ENCODE measurements around the gene SFXN3.

The SFXN3 gene

DNA sequence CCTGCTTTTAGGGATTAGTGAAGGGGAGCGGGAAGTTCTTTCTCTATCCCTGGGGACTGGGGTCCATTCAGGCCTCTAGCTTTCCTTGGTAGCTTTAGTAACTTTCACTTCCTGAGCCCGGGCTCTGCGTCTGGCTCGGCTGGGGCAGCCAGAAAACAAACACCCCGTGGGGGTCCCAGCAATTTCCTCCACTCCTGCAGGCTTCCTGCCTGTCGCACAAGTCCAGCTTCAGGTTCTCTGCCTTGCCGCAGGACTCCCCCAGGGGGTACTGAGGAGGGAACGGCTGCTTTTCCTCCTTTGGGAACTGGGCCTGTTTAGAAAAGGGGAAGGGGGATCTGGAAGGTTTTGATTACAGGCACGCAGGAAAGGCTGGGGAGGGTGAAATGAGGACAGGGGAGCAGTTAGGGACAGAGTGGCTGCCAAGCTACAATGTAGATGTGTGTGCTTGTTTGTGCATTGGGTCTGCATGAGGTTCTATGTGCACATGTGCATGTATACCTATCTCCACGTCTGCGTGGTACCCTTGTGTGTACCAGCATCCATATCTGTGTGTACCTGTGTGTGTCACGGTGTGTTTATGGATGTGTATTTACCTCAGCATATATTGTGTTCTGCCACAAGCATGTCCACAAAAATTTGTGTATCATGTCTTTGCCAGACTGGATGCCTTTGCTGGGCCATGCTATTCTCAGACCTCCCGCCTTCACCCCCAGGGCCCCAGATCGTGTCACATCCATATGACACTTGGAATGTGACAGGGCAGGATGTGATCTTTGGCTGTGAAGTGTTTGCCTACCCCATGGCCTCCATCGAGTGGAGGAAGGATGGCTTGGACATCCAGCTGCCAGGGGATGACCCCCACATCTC, 32.7 kb downstream of the SFXN3 start:
- H3K4me2 ChIP-seq (ENCODE audit: low read length): no peak overlapping the region
- H3F3A ChIP-seq (ENCODE audit: insufficient read depth, low read length): no peaks in the 10 kb centered on the region
- H3K9me3 ChIP-seq (ENCODE audit: low read length): no peaks in the 10 kb centered on the region
- H3K79me2 ChIP-seq (ENCODE audit: insufficient read depth, low read length): 0 out of 2 replicates have a peak, but pooled peaks cover under 1% of the 10 kb centered on the region
- no peaks in the 10 kb centered on the region for H3K9me2 ChIP-seq (ENCODE audit: low read depth, low read length)
- no peaks in the 10 kb centered on the region for H3K27me3 ChIP-seq (ENCODE audit: insufficient read depth, low read length)
- no peak overlapping the region for H3K27ac ChIP-seq (ENCODE audit: low read depth, low read length, poor library complexity, severe bottlenecking)
- H4K20me1 ChIP-seq (ENCODE audit: insufficient read depth, low read length): no peaks in the 10 kb centered on the region
- H3K9ac ChIP-seq (ENCODE audit: low read length): no peak overlapping the region
- no peak overlapping the region for H2AFZ ChIP-seq (ENCODE audit: low read length)
- H3K4me3 ChIP-seq (ENCODE audit: low read depth, low read length, poor library complexity, severe bottlenecking): no peak overlapping the region
- TF ChIP-seq EZH2 (IDR thresholded peaks at IDR 0.05; ENCODE audit: borderline replicate concordance, low read length): no peak
- TF ChIP-seq, protein P1, sequence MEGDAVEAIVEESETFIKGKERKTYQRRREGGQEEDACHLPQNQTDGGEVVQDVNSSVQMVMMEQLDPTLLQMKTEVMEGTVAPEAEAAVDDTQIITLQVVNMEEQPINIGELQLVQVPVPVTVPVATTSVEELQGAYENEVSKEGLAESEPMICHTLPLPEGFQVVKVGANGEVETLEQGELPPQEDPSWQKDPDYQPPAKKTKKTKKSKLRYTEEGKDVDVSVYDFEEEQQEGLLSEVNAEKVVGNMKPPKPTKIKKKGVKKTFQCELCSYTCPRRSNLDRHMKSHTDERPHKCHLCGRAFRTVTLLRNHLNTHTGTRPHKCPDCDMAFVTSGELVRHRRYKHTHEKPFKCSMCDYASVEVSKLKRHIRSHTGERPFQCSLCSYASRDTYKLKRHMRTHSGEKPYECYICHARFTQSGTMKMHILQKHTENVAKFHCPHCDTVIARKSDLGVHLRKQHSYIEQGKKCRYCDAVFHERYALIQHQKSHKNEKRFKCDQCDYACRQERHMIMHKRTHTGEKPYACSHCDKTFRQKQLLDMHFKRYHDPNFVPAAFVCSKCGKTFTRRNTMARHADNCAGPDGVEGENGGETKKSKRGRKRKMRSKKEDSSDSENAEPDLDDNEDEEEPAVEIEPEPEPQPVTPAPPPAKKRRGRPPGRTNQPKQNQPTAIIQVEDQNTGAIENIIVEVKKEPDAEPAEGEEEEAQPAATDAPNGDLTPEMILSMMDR (IDR thresholded peaks at IDR 0.05; ENCODE audit: low read length): no peak
- H3K4me1 ChIP-seq (ENCODE audit: insufficient read depth, low read length, severe bottlenecking): peaks cover 46% of the 10 kb centered on the region
- H3K36me3 ChIP-seq (ENCODE audit: insufficient read depth, low read length): no peaks in the 10 kb centered on the region

DNA sequence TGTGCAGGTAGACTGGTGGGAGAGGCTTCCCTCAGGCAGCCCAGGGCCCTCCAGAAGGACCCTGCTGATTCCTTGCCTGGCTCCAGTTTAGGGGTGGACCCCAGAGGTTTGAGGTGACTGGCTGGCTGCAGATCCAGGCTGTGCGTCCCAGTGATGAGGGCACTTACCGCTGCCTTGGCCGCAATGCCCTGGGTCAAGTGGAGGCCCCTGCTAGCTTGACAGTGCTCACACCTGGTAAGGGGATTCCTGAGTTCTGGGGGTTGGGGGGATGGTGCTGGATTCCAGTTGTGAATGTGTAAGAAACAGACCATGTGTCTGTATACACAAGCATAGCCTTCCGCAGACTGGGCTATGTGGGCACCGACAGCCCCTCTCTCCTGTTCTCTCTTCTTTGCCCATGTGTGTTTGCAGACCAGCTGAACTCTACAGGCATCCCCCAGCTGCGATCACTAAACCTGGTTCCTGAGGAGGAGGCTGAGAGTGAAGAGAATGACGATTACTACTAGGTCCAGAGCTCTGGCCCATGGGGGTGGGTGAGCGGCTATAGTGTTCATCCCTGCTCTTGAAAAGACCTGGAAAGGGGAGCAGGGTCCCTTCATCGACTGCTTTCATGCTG, 33.5 kb downstream of the SFXN3 start:
- H3K9me3 ChIP-seq (ENCODE audit: low read length): no peaks in the 10 kb centered on the region
- no peak overlapping the region for H3K4me2 ChIP-seq (ENCODE audit: low read length)
- peaks cover 41% of the 10 kb centered on the region for H3K4me1 ChIP-seq (ENCODE audit: insufficient read depth, low read length, severe bottlenecking)
- H3K4me3 ChIP-seq (ENCODE audit: low read depth, low read length, poor library complexity, severe bottlenecking): no peak overlapping the region
- no peaks in the 10 kb centered on the region for H3K27me3 ChIP-seq (ENCODE audit: insufficient read depth, low read length)
- H3K36me3 ChIP-seq (ENCODE audit: insufficient read depth, low read length): no peaks in the 10 kb centered on the region
- H2AFZ ChIP-seq (ENCODE audit: low read length): no peak overlapping the region
- H3K79me2 ChIP-seq (ENCODE audit: insufficient read depth, low read length): no peaks in the 10 kb centered on the region
- TF ChIP-seq, protein P1 (IDR thresholded peaks at IDR 0.05; ENCODE audit: low read length): no peak
- no peak for TF ChIP-seq EZH2 (IDR thresholded peaks at IDR 0.05; ENCODE audit: borderline replicate concordance, low read length)
- H3K9ac ChIP-seq (ENCODE audit: low read length): no peak overlapping the region
- no peaks in the 10 kb centered on the region for H3F3A ChIP-seq (ENCODE audit: insufficient read depth, low read length)
- no peak overlapping the region for H3K27ac ChIP-seq (ENCODE audit: low read depth, low read length, poor library complexity, severe bottlenecking)
- H3K9me2 ChIP-seq (ENCODE audit: low read depth, low read length): no peaks in the 10 kb centered on the region
- no peaks in the 10 kb centered on the region for H4K20me1 ChIP-seq (ENCODE audit: insufficient read depth, low read length)

DNA sequence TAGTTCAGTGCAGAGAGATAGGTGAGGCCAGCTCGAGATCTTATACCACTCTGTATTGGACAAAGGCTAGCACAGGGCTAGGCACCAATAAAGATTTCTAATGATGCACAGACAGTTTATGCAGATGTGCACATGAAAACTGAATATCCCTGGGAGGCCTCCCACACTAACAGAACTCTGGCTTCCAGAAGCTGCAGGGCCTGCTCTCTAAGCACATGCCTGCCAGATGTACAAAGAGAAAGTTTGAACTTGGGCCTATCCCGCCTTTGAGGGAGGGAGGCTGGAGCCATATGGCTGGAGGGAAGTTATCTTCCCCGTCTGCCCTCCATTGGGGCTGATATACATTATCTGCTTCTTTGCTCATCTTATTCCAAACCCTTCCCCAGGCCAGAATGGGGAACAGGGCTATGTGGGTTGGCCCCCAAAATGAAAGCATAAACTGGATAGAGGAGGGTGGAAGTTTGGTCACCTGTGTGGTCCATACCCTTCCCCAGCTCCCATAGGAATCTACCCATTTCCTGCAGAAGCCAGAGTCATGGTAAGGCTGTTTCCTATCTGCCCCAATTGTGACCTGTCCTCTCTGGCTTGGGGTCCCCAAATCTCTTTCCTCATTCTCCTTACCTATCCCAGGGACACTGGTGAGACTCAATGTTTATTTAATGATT, 34.6 kb downstream of the SFXN3 start:
- H3K9me2 ChIP-seq (ENCODE audit: low read depth, low read length): no peaks in the 10 kb centered on the region
- no peak overlapping the region for H3K9ac ChIP-seq (ENCODE audit: low read length)
- H3K27me3 ChIP-seq (ENCODE audit: insufficient read depth, low read length): no peaks in the 10 kb centered on the region
- H3K79me2 ChIP-seq (ENCODE audit: insufficient read depth, low read length): no peaks in the 10 kb centered on the region
- H2AFZ ChIP-seq (ENCODE audit: low read length): no peak overlapping the region
- peaks cover 38% of the 10 kb centered on the region for H3K4me1 ChIP-seq (ENCODE audit: insufficient read depth, low read length, severe bottlenecking)
- H3K9me3 ChIP-seq (ENCODE audit: low read length): no peaks in the 10 kb centered on the region
- no peak overlapping the region for H3K27ac ChIP-seq (ENCODE audit: low read depth, low read length, poor library complexity, severe bottlenecking)
- no peaks in the 10 kb centered on the region for H3K36me3 ChIP-seq (ENCODE audit: insufficient read depth, low read length)
- H4K20me1 ChIP-seq (ENCODE audit: insufficient read depth, low read length): no peaks in the 10 kb centered on the region
- H3F3A ChIP-seq (ENCODE audit: insufficient read depth, low read length): no peaks in the 10 kb centered on the region
- no peak overlapping the region for H3K4me3 ChIP-seq (ENCODE audit: low read depth, low read length, poor library complexity, severe bottlenecking)
- TF ChIP-seq, protein P1 (IDR thresholded peaks at IDR 0.05; ENCODE audit: low read length): no peak
- TF ChIP-seq EZH2 (IDR thresholded peaks at IDR 0.05; ENCODE audit: borderline replicate concordance, low read length): no peak
- H3K4me2 ChIP-seq (ENCODE audit: low read length): no peak overlapping the region

All from OCI-LY1 (cell line).